ENCODE data around the gene HIGD2A. TPM values are rescaled to one million over a fixed set of nuclear protein-coding genes. Genes with fewer than 3 reads are reported as not detected.

The HIGD2A gene
- total and polyA plus RNA-seq, 9 of the 15 experiments (the other 6 are each of a cell fraction or from before 2014, with no cell fraction given), result 94.7 to 264 (median 163) TPM

DNA sequence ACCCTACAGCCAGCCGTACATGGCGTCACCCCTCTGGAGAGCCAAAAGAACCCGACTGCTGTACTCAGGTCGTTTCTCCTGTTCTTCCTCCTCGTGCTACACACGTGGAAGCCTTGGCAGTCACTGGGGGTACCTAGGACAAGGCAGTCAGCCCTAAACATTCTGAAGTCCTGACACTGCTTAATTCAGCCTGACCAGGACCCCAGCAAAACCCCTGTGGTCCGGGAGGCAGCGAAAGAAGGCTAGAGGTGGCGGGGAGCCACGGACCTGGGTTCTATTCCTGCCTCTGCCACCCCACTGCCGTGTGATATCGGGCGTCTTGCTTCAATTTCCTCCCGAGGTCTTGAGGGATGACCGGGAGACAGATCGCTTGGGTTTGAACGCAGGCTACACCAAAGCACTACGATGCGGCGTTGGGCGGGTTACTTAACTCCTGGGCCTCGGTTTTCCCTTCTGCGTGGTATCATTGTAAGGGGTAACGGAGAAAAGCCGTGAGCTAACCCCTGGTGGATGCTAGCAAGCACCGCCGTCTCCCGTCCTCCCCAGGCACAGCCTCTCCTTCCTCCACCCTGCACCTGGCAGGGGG is 23.7 kb upstream of the HIGD2A start:
- 72% methylated on average over 20 of the region's 28 CpGs for WGBS (ENCODE audit: insufficient coverage, low coverage, missing lambda C conversion rate)
- Histone ChIP-seq H3K79me2 (ENCODE audit: control insufficient read depth, insufficient read depth, low read length) (peaks cover 17% of the 10 kb centered on the region), H3K4me3 (no peak overlapping the region), H3K4me1 (replicated peaks in 1 of 2; ENCODE audit: control insufficient read depth in 2 of 2, insufficient read depth in 2 of 2, low read length in 2 of 2) (peaks cover 5 to 22% of the 10 kb centered on the region in 2 experiments; a peak in 4 of 5 replicates), H3K36me3 (ENCODE audit: control insufficient read depth, insufficient read depth, low read length) (peaks cover under 1% of the 10 kb centered on the region; the same call in 1 of the 3 replicates), H3K27me3 (ENCODE audit: control insufficient read depth in 2 of 2, insufficient read depth in 2 of 2, low read length in 2 of 2) (no peaks in the 10 kb centered on the region), H3K27ac (ENCODE audit: extremely low read depth, low read depth, low read length) (no peak overlapping the region), H3K9me3 (replicated peaks; ENCODE audit: control insufficient read depth, insufficient read depth, low read depth, low read length) (no peaks in the 10 kb centered on the region), H2AFZ (ENCODE audit: low read depth, low read length) (no peak overlapping the region), H4K20me1 (replicated peaks; ENCODE audit: control insufficient read depth, insufficient read depth, low read length) (no peaks in the 10 kb centered on the region), H3K4me2 (ENCODE audit: insufficient read depth, low read length) (no peak overlapping the region), H3K9me1 (ENCODE audit: control insufficient read depth, insufficient read depth, low read length) (no peaks in the 10 kb centered on the region), H3K9ac (ENCODE audit: insufficient read depth in 1 of 2, low read depth in 2 of 2, low read length in 2 of 2) (no peak overlapping the region)
- POLR2A ChIA-PET, result no interaction called here
- ATAC-seq (no peak), DNase-seq (ENCODE audit: extremely low read depth in 1 of 4, low spot score in 3 of 4) (no peak), FAIRE-seq (no peak)
- in situ Hi-C loops (cut with MboI), result no loop called here
- CTCF ChIA-PET (ENCODE audit: low intra/inter-chr PET ratio), result no interaction called here
- intact Hi-C loops (cut with micrococcal nuclease), result no loop called here
- no TSS peak for BruUV-seq (replicated peaks)
- TF ChIP-seq, protein P1, sequence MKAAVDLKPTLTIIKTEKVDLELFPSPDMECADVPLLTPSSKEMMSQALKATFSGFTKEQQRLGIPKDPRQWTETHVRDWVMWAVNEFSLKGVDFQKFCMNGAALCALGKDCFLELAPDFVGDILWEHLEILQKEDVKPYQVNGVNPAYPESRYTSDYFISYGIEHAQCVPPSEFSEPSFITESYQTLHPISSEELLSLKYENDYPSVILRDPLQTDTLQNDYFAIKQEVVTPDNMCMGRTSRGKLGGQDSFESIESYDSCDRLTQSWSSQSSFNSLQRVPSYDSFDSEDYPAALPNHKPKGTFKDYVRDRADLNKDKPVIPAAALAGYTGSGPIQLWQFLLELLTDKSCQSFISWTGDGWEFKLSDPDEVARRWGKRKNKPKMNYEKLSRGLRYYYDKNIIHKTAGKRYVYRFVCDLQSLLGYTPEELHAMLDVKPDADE (conservative IDR thresholded peaks at IDR 0.05; ENCODE audit: control insufficient read depth, low read depth, low read length), result no peak
- TF ChIP-seq ZC3H8 (IDR thresholded peaks at IDR 0.05) (no peak), GTF2E2 (tag; IDR thresholded peaks at IDR 0.05) (no peak), TAF7 (tag; IDR thresholded peaks at IDR 0.05) (no peak), SUPT5H (IDR thresholded peaks at IDR 0.05) (no peak)
- TF ChIP-seq, protein P2, sequence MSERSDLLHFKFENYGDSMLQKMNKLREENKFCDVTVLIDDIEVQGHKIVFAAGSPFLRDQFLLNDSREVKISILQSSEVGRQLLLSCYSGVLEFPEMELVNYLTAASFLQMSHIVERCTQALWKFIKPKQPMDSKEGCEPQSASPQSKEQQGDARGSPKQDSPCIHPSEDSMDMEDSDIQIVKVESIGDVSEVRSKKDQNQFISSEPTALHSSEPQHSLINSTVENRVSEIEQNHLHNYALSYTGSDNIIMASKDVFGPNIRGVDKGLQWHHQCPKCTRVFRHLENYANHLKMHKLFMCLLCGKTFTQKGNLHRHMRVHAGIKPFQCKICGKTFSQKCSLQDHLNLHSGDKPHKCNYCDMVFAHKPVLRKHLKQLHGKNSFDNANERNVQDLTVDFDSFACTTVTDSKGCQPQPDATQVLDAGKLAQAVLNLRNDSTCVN (CRISPR knock-in tag; IDR thresholded peaks at IDR 0.05), result no peak
